Astrocyte (in vitro differentiated cells and primary cell): ENCODE data around the gene NR3C1. TPM values are rescaled to one million over a fixed set of nuclear protein-coding genes. Genes with fewer than 3 reads are reported as not detected.

Experiments
- DNase-seq: peaks from one replicate; pipeline ENCODE4 v3.0.0-alpha.2; 2010; ENCODE audit warnings: low read depth
- FAIRE-seq: peaks from 2 replicates; lab custom pipeline; 2011; peaks lifted over from hg19 to GRCh38; lab: Jason Lieb, UNC
- H2AFZ ChIP-seq: 2 replicates; pipeline ENCODE4 v1.6.0; 2012; ENCODE audit warnings: low read depth, low read length, inconsistent platforms
- H3K27ac ChIP-seq: 2 replicates; pipeline ENCODE4 v1.5.1; 2011; ENCODE audit warnings: low read depth, low read length, inconsistent platforms
- H3K27me3 ChIP-seq: 2 replicates; pipeline ENCODE4 v1.6.0; 2011; ENCODE audit warnings: low read length, inconsistent platforms; ENCODE audit not compliant: insufficient read depth
- H3K36me3 ChIP-seq: 2 replicates; pipeline ENCODE4 v1.5.1; 2011; ENCODE audit warnings: low read length, inconsistent platforms; ENCODE audit not compliant: insufficient read depth
- H3K4me1 ChIP-seq: 2 replicates; pipeline ENCODE4 v1.5.1; 2011; ENCODE audit warnings: low read length, inconsistent platforms; ENCODE audit not compliant: insufficient read depth
- H3K4me2 ChIP-seq: 2 replicates; pipeline ENCODE4 v1.6.0; 2012; ENCODE audit warnings: low read length, inconsistent platforms
- H3K4me3 ChIP-seq: 2 replicates; pipeline ENCODE4 v1.5.1; 2011; ENCODE audit warnings: low read depth, mild to moderate bottlenecking, low read length, inconsistent platforms; ENCODE audit not compliant: insufficient read depth
- H3K79me2 ChIP-seq: 2 replicates; pipeline ENCODE4 v1.6.0; 2012; ENCODE audit warnings: mild to moderate bottlenecking, low read length, inconsistent platforms; ENCODE audit not compliant: insufficient read depth
- H3K9ac ChIP-seq: 2 replicates; pipeline ENCODE4 v1.6.0; 2012; ENCODE audit warnings: mild to moderate bottlenecking, low read length, inconsistent platforms
- H3K9me3 ChIP-seq: 2 replicates; pipeline ENCODE4 v1.5.1; 2012; ENCODE audit warnings: low read depth, mild to moderate bottlenecking, low read length, inconsistent platforms; ENCODE audit not compliant: insufficient read depth
- H4K20me1 ChIP-seq: 2 replicates; pipeline ENCODE4 v1.6.0; 2012; ENCODE audit warnings: low read length, inconsistent platforms; ENCODE audit not compliant: insufficient read depth
- H3K27ac Mint-ChIP-seq: one replicate; pipeline ENCODE4 v1.8.0; 2021; ENCODE audit warnings: mild to moderate bottlenecking, mixed read lengths; ENCODE audit not compliant: unreplicated experiment
- H3K27me3 Mint-ChIP-seq: one replicate; pipeline ENCODE4 v1.8.0; 2021; ENCODE audit warnings: low read depth, mixed read lengths; ENCODE audit not compliant: unreplicated experiment
- H3K36me3 Mint-ChIP-seq: one replicate; pipeline ENCODE4 v1.8.0; 2021; ENCODE audit warnings: low read depth, mixed read lengths; ENCODE audit not compliant: unreplicated experiment
- H3K4me1 Mint-ChIP-seq: one replicate; pipeline ENCODE4 v1.8.0; 2021; ENCODE audit warnings: low read depth, mixed read lengths; ENCODE audit not compliant: unreplicated experiment
- H3K4me3 Mint-ChIP-seq: one replicate; pipeline ENCODE4 v1.8.0; 2021; ENCODE audit warnings: mild to moderate bottlenecking, moderate library complexity, mixed read lengths; ENCODE audit not compliant: unreplicated experiment
- H3K9me3 Mint-ChIP-seq: one replicate; pipeline ENCODE4 v1.8.0; 2021; ENCODE audit warnings: mild to moderate bottlenecking, mixed read lengths; ENCODE audit not compliant: unreplicated experiment
- CTCF ChIP-seq: IDR thresholded peaks from 2 replicates; pipeline ENCODE4 v1.5.1; 2011; ENCODE audit warnings: low read depth, mild to moderate bottlenecking, inconsistent platforms, low read length, moderate library complexity; ENCODE audit not compliant: insufficient read depth
- EZH2 ChIP-seq: IDR thresholded peaks from 2 replicates; pipeline ENCODE4 v1.6.1; 2012; ENCODE audit warnings: mild to moderate bottlenecking, low read length, inconsistent platforms; ENCODE audit not compliant: insufficient read depth
- total RNA-seq: library from RNA; stranded (reverse); gene quantifications from 2 replicates; pipeline ENCODE4 v1.2.1, GENCODE V29; 2021

NR3C1 gene
- total RNA-seq, 1 donor from 2014 or later, result 35.4 TPM

DNA sequence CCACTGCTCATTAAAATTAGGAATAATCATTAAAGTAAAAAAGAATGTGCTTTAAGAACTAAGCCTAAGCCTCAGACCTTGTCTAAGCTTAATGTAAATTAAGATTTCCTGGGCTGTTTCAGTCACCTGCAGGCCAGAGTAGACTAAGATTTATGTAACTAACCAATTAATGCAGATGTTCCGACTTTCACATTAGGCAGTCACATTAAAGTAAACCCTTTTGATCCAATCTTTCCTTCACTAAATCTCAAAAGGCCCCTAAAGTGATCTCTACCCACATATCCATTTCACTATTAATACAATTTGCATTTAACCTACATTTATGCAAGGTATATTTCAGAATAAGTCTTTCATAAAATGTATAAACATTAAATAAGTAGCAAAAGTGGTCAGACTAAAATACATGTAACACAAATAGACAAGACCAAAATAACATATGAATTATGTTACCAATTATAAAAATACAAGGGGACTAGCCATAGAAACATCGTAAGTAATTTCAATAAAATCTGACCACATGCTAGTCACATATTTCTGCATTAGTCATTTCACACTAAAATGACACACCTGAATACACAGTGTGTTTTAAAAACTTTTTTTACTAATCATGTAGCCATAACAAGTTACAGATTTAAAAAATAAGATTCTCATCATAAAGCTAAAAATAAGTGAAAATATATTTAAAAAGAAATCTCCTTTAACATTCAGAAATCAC is 7.7 kb downstream of the NR3C1 start:
- FAIRE-seq (no peak), DNase-seq (no peak)
- no peaks in the 10 kb centered on the region for H3K27me3 Mint-ChIP-seq
- Histone ChIP-seq H3K36me3 (peaks cover 10% of the 10 kb centered on the region), H3K27ac (peak overlapping the region; percentile 29), H4K20me1 (peaks cover 55% of the 10 kb centered on the region), H3K9me3 (no peaks in the 10 kb centered on the region), H3K9ac (peak overlapping the region; percentile 51), H3K79me2 (peaks cover 99% of the 10 kb centered on the region), H3K4me3 (no peak overlapping the region), H3K4me1 (peaks cover 27% of the 10 kb centered on the region), H2AFZ (no peak overlapping the region), H3K4me2 (peak overlapping the region; percentile 98), H3K27me3 (no peaks in the 10 kb centered on the region)
- H3K9me3 Mint-ChIP-seq, result peaks cover 2% of the 10 kb centered on the region
- peaks cover 8% of the 10 kb centered on the region for H3K36me3 Mint-ChIP-seq
- peaks cover 27% of the 10 kb centered on the region for H3K4me1 Mint-ChIP-seq
- no peak overlapping the region for H3K27ac Mint-ChIP-seq
- H3K4me3 Mint-ChIP-seq, result peak overlapping the region; percentile 85
- no peak for TF ChIP-seq EZH2
- TF ChIP-seq CTCF, result no peak

DNA sequence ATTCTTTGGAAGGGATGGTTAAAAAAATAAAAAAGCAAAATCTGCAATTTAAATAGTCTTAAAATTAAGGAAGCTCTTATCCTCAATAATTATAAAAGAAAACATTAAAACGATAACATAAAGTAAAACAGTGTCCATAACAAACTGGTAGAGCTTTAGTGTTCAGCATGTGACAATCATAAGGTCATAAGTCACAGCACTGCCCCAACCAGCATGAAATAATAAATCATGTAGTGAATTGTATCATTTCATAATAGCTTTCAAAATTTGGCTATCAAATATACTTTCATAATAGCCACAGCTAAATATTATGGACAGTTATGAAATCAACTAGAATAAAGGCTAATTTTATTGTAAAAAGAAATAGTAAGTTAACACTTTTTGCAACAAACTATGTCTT is 10.0 kb downstream of the NR3C1 start:
- H3K4me1 ChIP-seq, result peaks cover 14% of the 10 kb centered on the region
- H3K9ac ChIP-seq, result no peak overlapping the region
- H2AFZ ChIP-seq, result no peak overlapping the region
- no peak overlapping the region for H3K4me3 Mint-ChIP-seq
- no peaks in the 10 kb centered on the region for H3K9me3 ChIP-seq
- H3K27ac Mint-ChIP-seq, result no peak overlapping the region
- FAIRE-seq (no peak), DNase-seq (no peak)
- peaks cover 14% of the 10 kb centered on the region for H3K4me1 Mint-ChIP-seq
- H3K36me3 ChIP-seq, result no peaks in the 10 kb centered on the region
- H3K9me3 Mint-ChIP-seq, result no peaks in the 10 kb centered on the region
- H3K36me3 Mint-ChIP-seq, result peaks cover 5% of the 10 kb centered on the region
- H4K20me1 ChIP-seq, result peaks cover 53% of the 10 kb centered on the region
- no peak for TF ChIP-seq EZH2
- no peak for TF ChIP-seq CTCF
- H3K79me2 ChIP-seq, result peaks cover 99% of the 10 kb centered on the region
- H3K27ac ChIP-seq, result no peak overlapping the region
- H3K27me3 Mint-ChIP-seq, result no peaks in the 10 kb centered on the region
- H3K27me3 ChIP-seq, result no peaks in the 10 kb centered on the region
- H3K4me3 ChIP-seq, result no peak overlapping the region
- no peak overlapping the region for H3K4me2 ChIP-seq

DNA sequence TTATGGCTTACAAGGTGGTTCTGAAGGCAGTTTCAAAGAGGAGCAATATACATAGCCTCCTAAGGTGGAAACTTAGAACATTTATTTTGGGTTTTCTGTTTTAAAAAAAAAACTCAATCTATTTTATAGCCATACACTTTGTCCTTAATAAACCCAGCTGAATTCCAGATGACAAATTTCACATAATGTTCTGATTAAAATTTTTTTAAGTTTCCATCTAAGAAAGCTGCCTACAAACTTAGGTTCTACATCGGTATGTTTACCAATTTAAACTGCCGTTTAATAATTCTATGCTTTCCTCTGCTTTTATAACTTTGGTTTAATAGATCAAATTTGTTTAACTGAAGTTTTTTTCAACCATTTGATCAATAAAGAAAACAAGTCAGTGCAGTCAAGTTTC is 12.5 kb downstream of the NR3C1 start:
- Histone ChIP-seq H3K4me3 (no peak overlapping the region), H3K4me2 (no peak overlapping the region), H4K20me1 (peaks cover 62% of the 10 kb centered on the region), H3K27ac (no peak overlapping the region), H3K4me1 (peaks cover 12% of the 10 kb centered on the region), H2AFZ (no peak overlapping the region), H3K79me2 (peaks cover 95% of the 10 kb centered on the region), H3K36me3 (no peaks in the 10 kb centered on the region), H3K9me3 (no peaks in the 10 kb centered on the region), H3K9ac (no peak overlapping the region), H3K27me3 (no peaks in the 10 kb centered on the region)
- Mint-ChIP-seq H3K9me3 (peaks cover 3% of the 10 kb centered on the region), H3K4me3 (no peak overlapping the region), H3K27ac (no peak overlapping the region), H3K4me1 (peaks cover 12% of the 10 kb centered on the region), H3K36me3 (peaks cover 7% of the 10 kb centered on the region), H3K27me3 (no peaks in the 10 kb centered on the region)
- FAIRE-seq (no peak), DNase-seq (no peak)
- TF ChIP-seq CTCF (no peak), EZH2 (no peak)
